Endometrium (tissue), 2 donors: ENCODE data around the gene VDAC2.
"Not testable (repeated sequence)": the region's sequence is repeated elsewhere in the genome, so short reads cannot be mapped to it uniquely, and the experiment has no call there.

Experiments
- FAIRE-seq: peaks from 2 replicates; lab custom pipeline; 2012; peaks lifted over from hg19 to GRCh38; lab: Jason Lieb, UNC
- donor health status: control.
- donor health status: control.

Gene VDAC2

GRCh38 chr10:75210282-75211006 is at the start of gene VDAC2:
Gene VDAC2 (plus strand): TSS chr10:75210796. CDS start chr10:75211159, 363 bp downstream.
- FAIRE-seq: no peak

GRCh38 chr10:75165684-75166622 is 44.6 kb upstream of the VDAC2 start:
- no peak for FAIRE-seq

- FAIRE-seq: no peak
Measured at GRCh38 chr10:75166623-75166972, 44.0 kb upstream of the VDAC2 start.

GRCh38 chr10:75168275-75168674 is 42.3 kb upstream of the VDAC2 start:
- FAIRE-seq: no peak

GRCh38 chr10:75170215-75170614 is 40.4 kb upstream of the VDAC2 start:
- FAIRE-seq: peak; percentile 26

- FAIRE-seq: no peak
Measured at GRCh38 chr10:75175046-75175445, 35.5 kb upstream of the VDAC2 start.

GRCh38 chr10:75176046-75176445 is 34.5 kb upstream of the VDAC2 start:
- FAIRE-seq: no peak

GRCh38 chr10:75176736-75177135 is 33.9 kb upstream of the VDAC2 start:
- FAIRE-seq: no peak

GRCh38 chr10:75179657-75180177 is 30.9 kb upstream of the VDAC2 start:
- peak; percentile 39 for FAIRE-seq

- FAIRE-seq: peak; percentile 93
Measured at GRCh38 chr10:75180592-75180991, 30.0 kb upstream of the VDAC2 start.

GRCh38 chr10:75181073-75181472 is 29.5 kb upstream of the VDAC2 start:
- no peak for FAIRE-seq

GRCh38 chr10:75186310-75186709 is 24.3 kb upstream of the VDAC2 start:
- FAIRE-seq: no peak

- no peak for FAIRE-seq
Measured at GRCh38 chr10:75187961-75188426, 22.6 kb upstream of the VDAC2 start.

- FAIRE-seq: not testable (repeated sequence)
Measured at GRCh38 chr10:75188522-75188921, 22.1 kb upstream of the VDAC2 start.

- FAIRE-seq: no peak
Measured at GRCh38 chr10:75189266-75190096, 21.1 kb upstream of the VDAC2 start.

GRCh38 chr10:75191821-75192568 is 18.6 kb upstream of the VDAC2 start:
- FAIRE-seq: no peak

GRCh38 chr10:75194625-75195024 is 16.0 kb upstream of the VDAC2 start:
- not testable (repeated sequence) for FAIRE-seq

- FAIRE-seq: no peak
Measured at GRCh38 chr10:75195035-75195763, 15.4 kb upstream of the VDAC2 start.

GRCh38 chr10:75197066-75197465 is 13.5 kb upstream of the VDAC2 start:
- FAIRE-seq: no peak

GRCh38 chr10:75197906-75198305 is 12.7 kb upstream of the VDAC2 start:
- no peak for FAIRE-seq

GRCh38 chr10:75199949-75200348 is 10.6 kb upstream of the VDAC2 start:
- FAIRE-seq: not testable (repeated sequence)
